Sigmoid colon (tissue), 4 donors: Measurements from ENCODE around the gene ATXN1.

Experiments used
- POLR2A ChIP-seq, 2 donors: fragments of 450-650 bp; IDR thresholded peaks; one replicate each; pipeline ENCODE4 v1.6.1; 2016; ENCODE audit warnings: antibody characterized with exemption in 2 of 2, mild to moderate bottlenecking in 2 of 2, moderate library complexity in 2 of 2
- POLR2AphosphoS5 ChIP-seq, 4 donors: sonication (generic); formaldehyde crosslinking; IDR thresholded peaks; one replicate each; pipeline ENCODE4 v1.6.1; 2017; ENCODE audit warnings: antibody characterized with exemption in 4 of 4
- TF ChIP-seq, protein P1 (sequence below), 4 experiments: fragments of 450-650 bp in 3 of 4; fragments of 200-600 bp in 1 of 4; IDR thresholded peaks; one replicate each; pipeline ENCODE4 v1.5.1; 2016 to 2019; ENCODE audit warnings: antibody characterized with exemption in 4 of 4, mild to moderate bottlenecking in 3 of 4, moderate library complexity in 2 of 4

GRCh38 chr6:16324184-16324583, 437.1 kb downstream of the ATXN1 start:
- TF ChIP-seq, protein P1, sequence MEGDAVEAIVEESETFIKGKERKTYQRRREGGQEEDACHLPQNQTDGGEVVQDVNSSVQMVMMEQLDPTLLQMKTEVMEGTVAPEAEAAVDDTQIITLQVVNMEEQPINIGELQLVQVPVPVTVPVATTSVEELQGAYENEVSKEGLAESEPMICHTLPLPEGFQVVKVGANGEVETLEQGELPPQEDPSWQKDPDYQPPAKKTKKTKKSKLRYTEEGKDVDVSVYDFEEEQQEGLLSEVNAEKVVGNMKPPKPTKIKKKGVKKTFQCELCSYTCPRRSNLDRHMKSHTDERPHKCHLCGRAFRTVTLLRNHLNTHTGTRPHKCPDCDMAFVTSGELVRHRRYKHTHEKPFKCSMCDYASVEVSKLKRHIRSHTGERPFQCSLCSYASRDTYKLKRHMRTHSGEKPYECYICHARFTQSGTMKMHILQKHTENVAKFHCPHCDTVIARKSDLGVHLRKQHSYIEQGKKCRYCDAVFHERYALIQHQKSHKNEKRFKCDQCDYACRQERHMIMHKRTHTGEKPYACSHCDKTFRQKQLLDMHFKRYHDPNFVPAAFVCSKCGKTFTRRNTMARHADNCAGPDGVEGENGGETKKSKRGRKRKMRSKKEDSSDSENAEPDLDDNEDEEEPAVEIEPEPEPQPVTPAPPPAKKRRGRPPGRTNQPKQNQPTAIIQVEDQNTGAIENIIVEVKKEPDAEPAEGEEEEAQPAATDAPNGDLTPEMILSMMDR (IDR thresholded peaks at IDR 0.05): no peak
- TF ChIP-seq POLR2A (IDR thresholded peaks at IDR 0.05): no peak
- no peak for TF ChIP-seq POLR2AphosphoS5 (IDR thresholded peaks at IDR 0.05)
